ENCODE measurements around the gene TEX2. TPM values are rescaled to one million over a fixed set of nuclear protein-coding genes. Genes with fewer than 3 reads are reported as not detected.
A peak's percentile ranks its signal among the peaks of the same experiment; 100 is the strongest.

The TEX2 gene
- total and polyA plus RNA-seq, 2 donors (not counting 3 experiments of a cell fraction or from before 2014, with no cell fraction given) = 13.3 to 25.8 TPM

GRCh38 chr17:64213995-64214811 is 48.9 kb downstream of the TEX2 start:
- DNase-seq (ENCODE audit: low read depth, low spot score) (peak; percentile 72), FAIRE-seq (peak; percentile 68)
- CTCF ChIA-PET = interaction anchor here (0.6 to 3.4 kb wide), 6 partner anchors 8 to 68 kb away, joined by 3 to 12 read pairs (median 3); no protein-coding TSS in a partner anchor
- TF ChIP-seq, protein P1, sequence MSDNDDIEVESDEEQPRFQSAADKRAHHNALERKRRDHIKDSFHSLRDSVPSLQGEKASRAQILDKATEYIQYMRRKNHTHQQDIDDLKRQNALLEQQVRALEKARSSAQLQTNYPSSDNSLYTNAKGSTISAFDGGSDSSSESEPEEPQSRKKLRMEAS (IDR thresholded peaks at IDR 0.05; ENCODE audit: insufficient read depth, insufficient read length) = no peak
- no peak for TF ChIP-seq MYC (IDR thresholded peaks at IDR 0.05; ENCODE audit: low read depth, low read length)
- TF ChIP-seq CTCF (IDR thresholded peaks at IDR 0.05; ENCODE audit: extremely low read depth in 1 of 2, insufficient read depth in 1 of 2, low read depth in 1 of 2, low read length in 2 of 2) = no peak
- no peak for TF ChIP-seq POLR2A (IDR thresholded peaks at IDR 0.05; ENCODE audit: low read depth, low read length)
- no peak for TF ChIP-seq EZH2 (IDR thresholded peaks at IDR 0.05; ENCODE audit: borderline replicate concordance, low read depth, low read length, severe bottlenecking)
- no peak for TF ChIP-seq POLR2AphosphoS5 (IDR thresholded peaks at IDR 0.05; ENCODE audit: insufficient read depth, low read depth, low read length)
- TF ChIP-seq FOS (IDR thresholded peaks at IDR 0.05; ENCODE audit: borderline replicate concordance, insufficient read depth, low read length) = no peak
- no peak for TF ChIP-seq JUN (IDR thresholded peaks at IDR 0.05; ENCODE audit: borderline replicate concordance, insufficient read depth, insufficient read length, low read depth)
- TF ChIP-seq GATA2 (IDR thresholded peaks at IDR 0.05; ENCODE audit: insufficient read depth, insufficient read length, low read depth, low read length) = no peak
- peaks cover 28% of the 10 kb centered on the region for H3K4me1 ChIP-seq (ENCODE audit: control insufficient read depth, extremely low read depth, insufficient read depth, low read length)
- H3K79me2 ChIP-seq (ENCODE audit: control insufficient read depth, insufficient read depth, low read length) = no peaks in the 10 kb centered on the region
- H4K20me1 ChIP-seq (replicated peaks; ENCODE audit: control insufficient read depth, extremely low read depth, insufficient read depth, low read length) = no peaks in the 10 kb centered on the region
- intact Hi-C loops (cut with micrococcal nuclease) = loop anchor here (2.0 kb wide), 1 partner anchor 67 kb away; no protein-coding TSS in a partner anchor
- H3K27ac ChIP-seq (ENCODE audit: insufficient read depth, low read depth, low read length) = no peak overlapping the region
- H3K9me1 ChIP-seq (replicated peaks; ENCODE audit: control insufficient read depth, extremely low read depth, insufficient read depth, low read length) = no peaks in the 10 kb centered on the region
- no peaks in the 10 kb centered on the region for H3K27me3 ChIP-seq (ENCODE audit: control insufficient read depth in 2 of 2, insufficient read depth in 2 of 2, low read length in 2 of 2)
- dilution Hi-C loops (cut with MboI; ENCODE audit: extremely low pct_ligation_motif_present, low sequenced_read_pairs) = no loop called here
- H3K4me3 ChIP-seq (replicated peaks in 1 of 3; ENCODE audit: insufficient read depth in 1 of 3, low read depth in 1 of 3, low read length in 3 of 3) = no peak overlapping the region
- H3K36me3 ChIP-seq (ENCODE audit: control insufficient read depth in 2 of 2, extremely low read depth in 1 of 2, insufficient read depth in 2 of 2, low read length in 2 of 2) = peaks cover 5 to 10% of the 10 kb centered on the region in 2 experiments
- H2AFZ ChIP-seq (ENCODE audit: low read depth, low read length) = no peak overlapping the region
- H3K9ac ChIP-seq (replicated peaks; ENCODE audit: extremely low read depth, insufficient read depth, low read length) = no peak overlapping the region
- peak overlapping the region; percentile 32 for H3K4me2 ChIP-seq (ENCODE audit: insufficient read depth, low read length)
- no peaks in the 10 kb centered on the region for H3K9me3 ChIP-seq (replicated peaks; ENCODE audit: control insufficient read depth, insufficient read depth, low read length)
- no TSS peak for BruUV-seq (replicated peaks)
- POLR2A ChIA-PET = no interaction called here

Data from endothelial cell of umbilical vein (primary cell).